Keratinocyte (primary cell): ENCODE data around the gene SH3BGRL3. TPM values are rescaled to one million over a fixed set of nuclear protein-coding genes. Genes with fewer than 3 reads are reported as not detected.

Source experiments
- DNase-seq: peaks from one replicate; pipeline ENCODE4 v3.0.0-alpha.2; 2011; ENCODE audit warnings: low read depth, missing footprints, low spot score
- FAIRE-seq: peaks from 2 replicates; lab custom pipeline; 2011; peaks lifted over from hg19 to GRCh38; lab: Jason Lieb, UNC
- H2AFZ ChIP-seq: 2 replicates; pipeline ENCODE4 v1.6.0; 2012; ENCODE audit warnings: low read length, control low read depth, inconsistent platforms; ENCODE audit not compliant: control insufficient read depth
- H3K27ac ChIP-seq: 2 replicates; pipeline ENCODE4 v1.5.1; 2011; ENCODE audit warnings: low read length; ENCODE audit not compliant: control insufficient read depth, insufficient read depth
- H3K27me3 ChIP-seq: 3 replicates; pipeline ENCODE4 v1.6.0; 2011; ENCODE audit warnings: low read length; ENCODE audit not compliant: control insufficient read depth, insufficient read depth; ENCODE audit errors: extremely low read depth
- H3K36me3 ChIP-seq, 2 experiments: 2 replicates in 1 of 2; 3 replicates in 1 of 2; pipeline ENCODE4 v1.5.1; 2011; ENCODE audit warnings: low read length in 2 of 2, mild to moderate bottlenecking in 1 of 2; ENCODE audit not compliant: control insufficient read depth in 2 of 2, insufficient read depth in 2 of 2; ENCODE audit errors: extremely low read depth in 1 of 2
- H3K4me1 ChIP-seq: 3 replicates; pipeline ENCODE4 v1.5.1; 2011; ENCODE audit warnings: low read length; ENCODE audit not compliant: control insufficient read depth, insufficient read depth; ENCODE audit errors: extremely low read depth
- H3K4me2 ChIP-seq: 3 replicates; pipeline ENCODE4 v1.6.0; 2011; ENCODE audit warnings: low read depth, low read length; ENCODE audit not compliant: control insufficient read depth, insufficient read depth; ENCODE audit errors: extremely low read depth
- H3K4me3 ChIP-seq, 3 experiments: fragments of 200-600 bp in 1 of 3; sonication (generic) in 1 of 3; 2 replicates in 2 of 3; 3 replicates in 1 of 3; pipeline ENCODE4 v1.5.1; 2011 to 2016; ENCODE audit warnings: low read length in 3 of 3, mild to moderate bottlenecking in 3 of 3, control low read depth in 2 of 3, inconsistent platforms in 1 of 3, low read depth in 1 of 3, mixed read lengths in 1 of 3, mixed run types in 1 of 3, moderate library complexity in 1 of 3; ENCODE audit not compliant: control insufficient read depth in 2 of 3, insufficient read depth in 2 of 3; ENCODE audit errors: extremely low read depth in 1 of 3
- H3K79me2 ChIP-seq: 2 replicates; pipeline ENCODE4 v1.6.0; 2012; ENCODE audit warnings: low read length; ENCODE audit not compliant: control insufficient read depth, insufficient read depth
- H3K9ac ChIP-seq: 3 replicates; pipeline ENCODE4 v1.6.0; 2011; ENCODE audit warnings: low read length; ENCODE audit not compliant: control insufficient read depth, insufficient read depth; ENCODE audit errors: extremely low read depth
- H3K9me1 ChIP-seq: 3 replicates; pipeline ENCODE4 v1.6.0; 2011; ENCODE audit warnings: low read length; ENCODE audit not compliant: control insufficient read depth, insufficient read depth; ENCODE audit errors: extremely low read depth
- H3K9me3 ChIP-seq: 2 replicates; pipeline ENCODE4 v1.5.1; 2012; ENCODE audit warnings: low read depth, low read length; ENCODE audit not compliant: control insufficient read depth
- H4K20me1 ChIP-seq: 3 replicates; pipeline ENCODE4 v1.6.0; 2011; ENCODE audit warnings: low read length; ENCODE audit not compliant: control insufficient read depth, insufficient read depth; ENCODE audit errors: extremely low read depth
- EZH2 ChIP-seq: IDR thresholded peaks from one replicate; pipeline ENCODE4 v1.6.1; 2012; ENCODE audit warnings: inconsistent platforms, mild to moderate bottlenecking, low read length, moderate library complexity
- dilution Hi-C: fragments of 300-500 bp; cut with MboI; formaldehyde crosslinking; loops from one replicate; pipeline ENCODE4 v1.7.0; 2020; ENCODE audit warnings: low sequenced_read_pairs; ENCODE audit not compliant: extremely low pct_ligation_motif_present
- polyA plus RNA-seq, 5 experiments: library from polyadenylated mRNA; depleted of rRNA in 3 of 5; stranded (reverse) in 3 of 5; stranded (forward) in 1 of 5; unstranded in 1 of 5; fragments of >200 nt; gene quantifications; 1 replicate in 1 of 5; 2 replicates in 3 of 5; 3 replicates in 1 of 5; pipeline versions ENCODE4 v1.2.1 to v1.2.3, GENCODE V29; 2011 to 2012; ENCODE audit warnings: missing spikeins in 2 of 5, low read depth in 1 of 5, low replicate concordance in 1 of 5
- TF ChIP-seq, protein P1 (sequence below), 3 experiments: IDR thresholded peaks in 1 of 3; conservative IDR thresholded peaks in 1 of 3; optimal IDR thresholded peaks in 1 of 3; 2 replicates in 2 of 3; 3 replicates in 1 of 3; pipeline versions ENCODE3 to v1.5.1; 2011; ENCODE audit warnings: low read length in 3 of 3, mild to moderate bottlenecking in 3 of 3, moderate library complexity in 2 of 3, control low read depth in 1 of 3, inconsistent platforms in 1 of 3; ENCODE audit not compliant: insufficient read depth in 2 of 3; ENCODE audit errors: extremely low read depth in 1 of 3

The SH3BGRL3 gene
- polyA plus RNA-seq, 1 donor (not counting 4 experiments of a cell fraction or from before 2014, with no cell fraction given) = 196 TPM

DNA sequence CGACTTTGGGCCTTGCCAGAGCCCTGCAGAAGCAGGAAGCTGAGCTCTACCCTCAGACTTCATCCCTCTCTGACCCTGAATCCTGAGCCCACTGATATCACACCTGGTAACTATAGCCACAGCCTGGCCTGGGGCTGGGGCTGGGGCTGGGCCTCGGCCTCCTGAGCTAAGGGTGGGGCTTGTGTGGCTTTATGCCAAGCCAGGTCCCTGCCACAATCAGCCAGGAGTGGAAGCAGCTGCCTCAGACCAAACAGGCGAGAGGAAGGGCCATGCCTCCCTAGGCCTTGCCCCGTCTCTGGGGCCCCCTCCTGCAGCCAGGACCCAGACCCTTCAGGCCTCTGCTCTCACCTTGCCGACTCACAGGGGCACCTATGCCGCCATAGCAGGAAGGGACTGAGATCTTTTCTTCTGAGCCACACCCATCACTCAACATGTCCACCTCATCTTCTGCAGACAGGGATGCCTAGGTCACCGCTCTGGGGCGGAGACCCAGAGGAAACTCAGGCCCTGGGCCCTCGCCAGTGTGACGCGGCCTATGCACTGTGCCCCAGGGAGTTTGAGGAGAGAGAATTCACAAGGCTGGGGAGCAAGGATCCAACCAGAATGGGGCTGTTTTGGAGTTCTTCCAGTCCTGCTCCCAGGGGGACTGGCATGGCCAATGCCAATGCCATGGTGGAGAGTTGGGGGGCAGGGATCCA, 20.8 kb downstream of the SH3BGRL3 start:
- no peak for FAIRE-seq
- H3K79me2 ChIP-seq = peaks cover 1% of the 10 kb centered on the region
- no peak for DNase-seq
- H3K27me3 ChIP-seq = no peaks in the 10 kb centered on the region
- no peak overlapping the region for H2AFZ ChIP-seq
- H3K9me3 ChIP-seq = no peaks in the 10 kb centered on the region
- no peaks in the 10 kb centered on the region for H3K9me1 ChIP-seq
- H3K4me3 ChIP-seq = no peak overlapping the region
- H3K27ac ChIP-seq = no peak overlapping the region
- H4K20me1 ChIP-seq = no peaks in the 10 kb centered on the region
- no peak for TF ChIP-seq EZH2
- TF ChIP-seq, protein P1, sequence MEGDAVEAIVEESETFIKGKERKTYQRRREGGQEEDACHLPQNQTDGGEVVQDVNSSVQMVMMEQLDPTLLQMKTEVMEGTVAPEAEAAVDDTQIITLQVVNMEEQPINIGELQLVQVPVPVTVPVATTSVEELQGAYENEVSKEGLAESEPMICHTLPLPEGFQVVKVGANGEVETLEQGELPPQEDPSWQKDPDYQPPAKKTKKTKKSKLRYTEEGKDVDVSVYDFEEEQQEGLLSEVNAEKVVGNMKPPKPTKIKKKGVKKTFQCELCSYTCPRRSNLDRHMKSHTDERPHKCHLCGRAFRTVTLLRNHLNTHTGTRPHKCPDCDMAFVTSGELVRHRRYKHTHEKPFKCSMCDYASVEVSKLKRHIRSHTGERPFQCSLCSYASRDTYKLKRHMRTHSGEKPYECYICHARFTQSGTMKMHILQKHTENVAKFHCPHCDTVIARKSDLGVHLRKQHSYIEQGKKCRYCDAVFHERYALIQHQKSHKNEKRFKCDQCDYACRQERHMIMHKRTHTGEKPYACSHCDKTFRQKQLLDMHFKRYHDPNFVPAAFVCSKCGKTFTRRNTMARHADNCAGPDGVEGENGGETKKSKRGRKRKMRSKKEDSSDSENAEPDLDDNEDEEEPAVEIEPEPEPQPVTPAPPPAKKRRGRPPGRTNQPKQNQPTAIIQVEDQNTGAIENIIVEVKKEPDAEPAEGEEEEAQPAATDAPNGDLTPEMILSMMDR (optimal IDR thresholded peaks at IDR 0.05 in 1 of 3, IDR thresholded peaks at IDR 0.05 in 1 of 3, conservative IDR thresholded peaks at IDR 0.05 in 1 of 3; ENCODE audit: extremely low read depth in 1 of 3, insufficient read depth in 2 of 3, low read length in 3 of 3) = no peak
- dilution Hi-C loops = no loop called here
- no peak overlapping the region for H3K9ac ChIP-seq
- H3K4me2 ChIP-seq = no peak overlapping the region
- H3K4me1 ChIP-seq = peaks cover 16% of the 10 kb centered on the region
- H3K36me3 ChIP-seq = peaks cover 0 to 2% of the 10 kb centered on the region in 2 experiments

DNA sequence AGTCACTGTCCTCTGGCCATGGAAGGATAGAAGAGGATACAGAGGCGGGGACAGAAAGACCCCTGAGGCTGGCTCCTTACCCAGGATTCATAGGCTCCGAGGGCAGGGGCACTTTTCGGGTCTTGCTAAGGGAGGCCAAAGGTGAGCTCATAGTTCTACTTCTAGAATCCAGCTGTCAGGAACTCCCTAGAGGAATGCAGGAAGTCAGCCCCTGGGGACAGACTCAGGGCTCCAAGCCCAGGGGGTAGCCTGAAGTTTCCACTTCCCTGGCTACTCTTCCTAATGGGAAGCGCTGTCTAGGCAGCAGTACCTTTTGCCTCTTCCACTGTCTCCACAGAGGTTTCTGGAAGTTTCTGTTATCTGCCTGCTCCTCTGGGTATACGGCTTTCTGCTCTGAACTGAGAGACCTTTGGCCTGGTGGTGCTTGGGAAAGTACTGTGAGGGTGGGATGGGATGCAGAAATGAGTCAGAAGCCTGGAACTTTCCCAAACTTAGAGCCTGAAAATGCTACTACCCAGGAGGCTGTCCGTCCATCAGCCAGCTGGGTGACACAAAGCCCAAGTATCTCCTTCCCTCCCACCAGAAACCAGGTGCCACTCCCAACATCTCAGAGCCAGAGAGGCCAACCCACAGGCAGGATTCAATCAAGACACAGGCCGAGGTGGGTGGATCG, 23.0 kb downstream of the SH3BGRL3 start:
- Histone ChIP-seq H3K9me1 (no peaks in the 10 kb centered on the region), H3K79me2 (peaks cover 3% of the 10 kb centered on the region), H4K20me1 (no peaks in the 10 kb centered on the region), H3K9me3 (no peaks in the 10 kb centered on the region), H3K4me2 (no peak overlapping the region), H3K4me1 (peaks cover 24% of the 10 kb centered on the region), H3K27me3 (no peaks in the 10 kb centered on the region), H3K9ac (no peak overlapping the region), H3K27ac (no peak overlapping the region), H2AFZ (no peak overlapping the region), H3K36me3 (no peaks in the 10 kb centered on the region), H3K4me3 (no peak overlapping the region)
- FAIRE-seq (no peak), DNase-seq (no peak)
- dilution Hi-C loops = no loop called here
- no peak for TF ChIP-seq EZH2
- TF ChIP-seq, protein P1 (optimal IDR thresholded peaks at IDR 0.05 in 1 of 3, IDR thresholded peaks at IDR 0.05 in 1 of 3, conservative IDR thresholded peaks at IDR 0.05 in 1 of 3; ENCODE audit: extremely low read depth in 1 of 3, insufficient read depth in 2 of 3, low read length in 3 of 3) = no peak
